Right kidney (tissue), 9 donors: ENCODE data around the gene HNRNPH2.

Source experiments
- DNase-seq: peaks from one replicate; pipeline ENCODE4 v3.0.0-alpha.2; 2016
- long read RNA-seq, 8 donors: transcript quantifications; one replicate each; lab custom pipeline, GENCODE V29; 2026

Gene HNRNPH2
- long read RNA-seq, donor 1, transcript HNRNPH2-201 (2 exons, 2,223 nt): major isoform, 56 of 56 reads
- long read RNA-seq, donor 1, partial matches to known transcripts: 0 of 56 reads
- long read RNA-seq, donor 1, other reads (novel, unspliced or antisense): 0 of 56 reads
- long read RNA-seq, donor 2, transcript HNRNPH2-201 (2 exons, 2,223 nt): major isoform, 39 of 87 reads
- long read RNA-seq, donor 2, partial matches to known transcripts: 48 of 87 reads
- long read RNA-seq, donor 2, other reads (novel, unspliced or antisense): 0 of 87 reads
- long read RNA-seq, donor 3, transcript HNRNPH2-201 (2 exons, 2,223 nt): major isoform, 22 of 22 reads
- long read RNA-seq, donor 3, partial matches to known transcripts: 0 of 22 reads
- long read RNA-seq, donor 3, other reads (novel, unspliced or antisense): 0 of 22 reads
- long read RNA-seq, donor 4, transcript HNRNPH2-201 (2 exons, 2,223 nt): major isoform, 32 of 77 reads
- long read RNA-seq, donor 4, partial matches to known transcripts: 45 of 77 reads
- long read RNA-seq, donor 4, other reads (novel, unspliced or antisense): 0 of 77 reads
- long read RNA-seq, donor 5, transcript HNRNPH2-201 (2 exons, 2,223 nt): major isoform, 35 of 112 reads
- long read RNA-seq, donor 5, partial matches to known transcripts: 77 of 112 reads
- long read RNA-seq, donor 5, other reads (novel, unspliced or antisense): 0 of 112 reads
- long read RNA-seq, donor 6, transcript HNRNPH2-201 (2 exons, 2,223 nt): major isoform, 28 of 76 reads
- long read RNA-seq, donor 6, partial matches to known transcripts: 48 of 76 reads
- long read RNA-seq, donor 6, other reads (novel, unspliced or antisense): 0 of 76 reads
- long read RNA-seq, donor 7, transcript HNRNPH2-201 (2 exons, 2,223 nt): major isoform, 81 of 81 reads
- long read RNA-seq, donor 7, partial matches to known transcripts: 0 of 81 reads
- long read RNA-seq, donor 7, other reads (novel, unspliced or antisense): 0 of 81 reads
- long read RNA-seq, donor 8, transcript HNRNPH2-201 (2 exons, 2,223 nt): major isoform, 32 of 32 reads
- long read RNA-seq, donor 8, partial matches to known transcripts: 0 of 32 reads
- long read RNA-seq, donor 8, other reads (novel, unspliced or antisense): 0 of 32 reads

DNA sequence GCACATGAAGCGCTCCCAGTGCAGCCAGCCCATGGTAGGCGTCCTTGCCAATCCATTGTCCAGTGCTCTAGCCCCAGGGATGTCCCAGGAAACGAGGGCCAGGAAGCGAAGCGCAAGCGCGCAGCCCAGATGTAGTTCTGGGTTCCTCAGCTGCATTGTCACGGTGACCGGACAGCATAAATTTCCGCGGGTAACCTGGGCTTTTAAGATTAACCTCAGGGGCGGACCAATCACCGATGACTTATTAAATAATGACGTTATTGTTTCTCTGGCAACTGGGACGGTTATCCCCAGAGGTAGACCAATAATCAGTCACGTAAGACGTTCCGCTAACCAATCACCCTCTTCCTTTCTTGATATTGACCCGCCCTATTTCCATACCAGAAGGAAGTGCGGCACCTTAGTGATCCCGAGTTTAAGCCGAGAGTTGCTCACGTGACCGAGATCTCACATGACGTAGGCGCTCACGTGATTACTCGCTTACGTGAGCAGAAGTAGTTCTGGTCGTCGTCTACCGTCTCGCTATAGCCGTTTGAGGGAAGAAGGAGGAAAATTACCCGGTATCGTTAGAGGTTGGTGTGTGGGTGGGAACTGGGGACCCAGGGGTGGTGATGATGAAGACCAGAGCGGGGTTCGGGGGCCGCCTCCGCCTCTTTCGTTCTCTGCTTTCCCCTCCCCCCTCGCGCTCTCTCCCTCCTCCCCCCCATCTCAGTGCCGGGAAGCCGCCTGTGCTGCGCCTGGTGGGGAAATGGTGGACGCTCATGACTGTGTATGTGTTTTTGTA is at the start of gene HNRNPH2, which contains the start of gene GLA:
TSS of gene HNRNPH2 (plus strand) at position 475 of the 784 bp plus-strand sequence. CDS start 3,767 bp downstream, outside the sequence.
TSS of gene GLA (minus strand) at position 178 of the 784 bp plus-strand sequence. CDS start at position 156, 22 bp downstream.
- DNase-seq: peak; percentile 80

DNA sequence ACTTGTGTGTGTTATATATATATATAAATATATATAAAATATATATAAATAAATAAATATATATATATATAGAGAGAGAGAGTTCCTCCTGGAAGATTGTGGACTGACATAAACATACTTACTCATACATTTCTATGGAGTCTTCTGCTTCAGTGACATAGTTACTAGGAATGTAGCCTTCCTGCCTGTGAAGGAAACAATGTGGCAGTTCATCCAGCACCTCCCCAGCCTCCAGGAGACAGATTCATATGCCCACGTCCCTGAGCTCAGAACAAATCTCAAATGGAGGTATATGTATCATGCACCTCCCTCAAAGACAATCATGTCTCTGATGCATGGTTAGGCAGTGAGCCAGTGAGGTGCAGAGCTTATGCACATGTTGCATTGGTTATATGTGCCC is 48.1 kb upstream of the HNRNPH2 start:
- DNase-seq: no peak

GRCh38 chrX:101360390-101360789 is 47.6 kb upstream of the HNRNPH2 start:
- no peak for DNase-seq

- no peak for DNase-seq
Observed at GRCh38 chrX:101362116-101362515, 45.9 kb upstream of the HNRNPH2 start.

GRCh38 chrX:101362757-101363156 is 45.3 kb upstream of the HNRNPH2 start:
- DNase-seq: no peak

GRCh38 chrX:101365301-101365795 is 42.7 kb upstream of the HNRNPH2 start:
- no peak for DNase-seq

- DNase-seq: no peak
Observed at GRCh38 chrX:101368800-101369199, 39.2 kb upstream of the HNRNPH2 start.

- DNase-seq: no peak
Observed at GRCh38 chrX:101369687-101370086, 38.3 kb upstream of the HNRNPH2 start.

DNA sequence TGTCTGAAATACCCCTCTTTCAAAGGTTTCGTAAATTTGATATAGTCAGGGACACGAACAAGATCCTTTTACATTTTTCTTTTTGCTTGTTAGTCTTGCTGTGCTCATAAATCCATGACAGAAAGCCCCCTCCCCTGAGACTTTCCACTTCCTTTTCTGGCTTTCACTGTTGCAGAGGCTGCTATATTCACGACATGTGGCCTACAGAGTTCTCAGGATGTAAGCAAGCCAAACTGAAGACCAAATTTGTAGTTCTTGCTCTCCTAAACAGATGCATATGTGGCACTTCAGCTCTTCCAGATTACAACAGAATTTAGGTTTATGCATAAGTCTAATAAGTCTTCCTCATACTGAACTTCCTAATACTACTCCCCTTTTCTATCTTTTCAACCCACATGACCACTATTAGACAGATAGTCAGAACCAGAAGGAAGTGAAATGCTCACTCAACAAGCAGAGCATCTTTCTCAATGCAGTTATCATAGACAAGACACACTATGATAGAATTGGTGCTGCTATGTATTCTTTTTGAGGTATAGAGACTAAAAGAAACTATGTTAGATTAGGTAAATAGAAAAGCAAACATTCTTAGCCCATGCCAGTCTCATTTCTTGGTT is 37.0 kb upstream of the HNRNPH2 start:
- no peak for DNase-seq

DNA sequence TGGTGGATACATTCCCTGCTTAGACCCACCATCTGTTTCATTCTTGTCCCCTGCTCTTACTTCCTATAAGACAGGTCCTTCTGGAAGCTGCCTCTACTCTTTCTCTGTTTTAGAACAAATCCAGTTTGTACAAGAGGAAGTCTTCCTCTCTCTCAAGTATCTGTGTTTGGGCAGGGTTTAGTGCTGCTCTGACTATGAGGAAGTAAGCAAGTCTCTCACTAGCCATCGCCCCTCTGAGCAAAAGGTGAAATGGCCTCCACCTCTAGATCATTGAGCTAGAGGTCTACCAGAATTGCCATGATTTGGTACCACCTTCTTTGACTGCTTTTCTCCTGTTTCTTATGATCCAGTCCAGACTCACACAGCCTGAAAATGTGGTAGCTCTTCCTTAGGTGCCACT is 30.5 kb upstream of the HNRNPH2 start:
- no peak for DNase-seq

GRCh38 chrX:101383679-101384205 is 24.3 kb upstream of the HNRNPH2 start:
- DNase-seq: no peak

GRCh38 chrX:101385026-101385684 is 22.9 kb upstream of the HNRNPH2 start:
- DNase-seq: no peak

DNA sequence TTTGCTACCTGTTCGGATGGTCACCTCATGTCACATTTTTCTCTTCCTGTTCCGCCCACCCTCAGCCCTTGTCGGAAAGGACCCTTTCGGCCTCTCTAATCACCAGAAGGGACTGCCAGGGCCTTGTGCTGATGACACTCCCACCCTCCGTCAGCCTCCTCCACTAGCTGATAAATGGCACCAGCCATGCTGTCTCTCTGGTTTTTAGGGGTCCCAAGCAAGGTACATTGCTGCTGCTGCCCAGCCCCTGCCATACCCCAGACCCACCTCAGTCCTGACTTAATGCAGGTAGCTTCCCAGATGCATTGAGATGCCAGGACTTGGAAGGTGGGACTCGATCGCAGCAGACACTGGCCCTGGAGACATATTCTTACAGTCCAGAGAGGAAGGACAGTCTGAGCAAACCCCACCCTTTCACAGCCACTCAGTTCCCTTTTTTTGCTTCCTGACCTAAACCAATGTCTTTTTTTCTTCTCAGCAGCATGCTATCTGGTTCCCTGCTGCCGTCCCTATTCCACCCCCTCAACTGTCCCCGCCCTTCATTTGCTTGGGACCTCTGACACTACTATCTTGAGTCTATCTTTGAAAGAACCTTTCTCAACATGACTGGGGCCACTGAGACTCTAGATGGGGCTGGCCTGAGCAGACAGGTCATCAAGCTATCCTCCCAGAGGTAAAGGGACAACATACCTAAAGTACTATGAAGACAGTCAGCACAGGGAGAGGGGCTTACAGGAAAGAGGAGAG is 22.1 kb upstream of the HNRNPH2 start, which contains the start of gene BTK:
TSS of gene BTK (minus strand) at position 397 of the 747 bp plus-strand sequence. CDS start 10,907 bp downstream, outside the sequence.
- no peak for DNase-seq

DNA sequence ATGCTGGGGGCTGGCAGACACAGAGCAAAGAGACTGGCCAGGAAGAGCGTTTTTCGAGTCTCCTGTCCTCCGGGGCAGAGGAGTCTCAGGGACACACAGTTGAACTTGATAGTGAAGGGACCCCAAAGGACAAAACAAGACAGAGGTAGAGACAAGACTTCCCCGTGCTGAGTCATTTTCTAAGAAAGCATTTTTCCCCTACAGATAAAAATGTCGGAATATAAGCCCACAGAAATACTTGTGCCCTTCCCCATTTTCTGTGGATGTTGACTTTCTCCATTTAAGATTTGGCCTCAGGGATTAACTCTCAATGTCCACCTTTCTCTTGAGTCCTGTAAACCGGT is 21.5 kb upstream of the HNRNPH2 start:
- DNase-seq: no peak

- no peak for DNase-seq
Observed at GRCh38 chrX:101388604-101389003, 19.4 kb upstream of the HNRNPH2 start.

DNA sequence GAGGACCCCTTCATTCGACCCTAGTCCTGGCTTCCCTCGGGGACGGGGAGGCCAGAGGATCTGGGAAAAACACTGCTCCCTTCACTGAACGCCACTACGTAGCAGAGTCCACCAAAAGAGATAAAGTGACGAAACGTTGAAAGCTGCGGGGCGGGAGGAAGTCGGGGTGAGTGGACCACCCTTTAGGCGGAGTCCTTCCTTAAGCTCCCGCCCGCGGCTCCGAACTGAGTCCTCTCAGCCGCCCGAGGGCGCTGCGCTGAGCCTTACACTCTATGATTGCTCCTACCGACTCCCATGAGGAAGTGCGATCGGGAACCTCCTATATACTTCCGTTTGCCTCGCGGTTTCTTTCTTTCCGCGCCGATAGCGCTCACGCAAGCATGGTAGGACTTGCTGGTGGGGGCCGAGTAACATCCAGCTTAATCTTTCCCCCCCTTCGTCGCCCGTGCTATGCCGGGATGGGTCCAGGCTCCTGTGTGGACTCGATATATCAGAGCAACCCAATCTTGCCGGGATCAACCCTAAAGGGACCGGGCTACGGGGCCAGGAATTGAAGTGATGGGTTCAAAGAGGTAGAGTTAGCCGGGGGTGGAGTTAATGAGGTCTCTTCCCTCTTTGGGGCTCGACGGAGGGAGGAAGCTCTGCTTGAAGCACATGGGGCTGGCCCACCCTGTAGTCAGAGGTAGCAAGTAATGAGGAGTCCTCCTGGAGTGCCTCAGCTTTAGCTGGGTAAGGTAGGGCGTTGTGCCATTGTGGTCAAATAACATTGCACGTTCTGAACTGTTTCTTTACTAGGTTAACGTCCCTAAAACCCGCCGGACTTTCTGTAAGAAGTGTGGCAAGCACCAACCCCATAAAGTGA is 17.1 kb upstream of the HNRNPH2 start, which contains the start of gene RPL36A:
TSS of gene RPL36A (plus strand) at position 348 of the 862 bp plus-strand sequence. CDS start at position 381, 33 bp downstream.
- DNase-seq: peak; percentile 65

- no peak for DNase-seq
Observed at GRCh38 chrX:101391831-101392230, 16.2 kb upstream of the HNRNPH2 start.
